ENCODE results near the gene CPM.
"Not testable (repeated sequence)": the region's sequence is repeated elsewhere in the genome, so short reads cannot be mapped to it uniquely, and the experiment has no call there.

The CPM gene

DNA sequence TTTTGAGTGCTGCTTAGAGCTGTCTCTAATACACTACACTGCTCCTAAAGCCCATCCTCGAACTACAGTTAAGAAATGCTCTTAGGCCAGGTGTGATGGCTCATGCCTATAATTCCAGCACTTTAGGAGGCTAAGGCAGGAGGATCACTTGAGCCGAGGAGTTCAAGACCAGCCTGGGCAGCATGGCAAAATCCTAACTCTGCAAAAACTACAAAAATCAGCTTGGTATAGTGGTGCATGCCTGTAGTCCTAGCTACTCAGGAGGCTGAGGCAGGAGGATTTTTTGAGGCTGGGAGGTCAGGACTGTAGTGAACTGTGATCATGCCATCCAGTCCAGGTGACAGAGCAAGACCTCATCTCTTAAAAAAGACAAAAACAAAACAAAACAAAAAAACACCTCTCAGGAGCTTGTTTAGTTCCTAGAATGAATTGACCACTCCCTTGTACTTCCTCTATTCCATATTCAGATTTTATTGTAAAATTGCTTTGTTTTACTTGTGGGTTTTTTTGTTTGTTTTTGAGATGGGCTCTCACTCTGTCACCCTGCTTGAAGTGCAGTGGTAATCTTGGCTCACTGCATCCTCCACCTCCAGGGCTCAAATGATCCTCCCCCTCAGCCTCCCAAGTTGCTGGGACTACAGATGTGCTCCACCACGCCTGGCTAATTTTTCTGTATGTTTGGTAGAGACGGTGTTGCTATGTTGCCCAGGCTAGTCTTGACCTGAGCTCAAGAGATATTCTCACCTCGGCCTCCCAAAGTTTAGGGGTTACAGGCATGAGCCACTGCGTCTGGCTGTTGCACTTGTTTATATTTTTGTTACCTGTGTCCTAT is 111.4 kb downstream of the CPM start:
- TF ChIP-seq ZFX (IDR thresholded peaks at IDR 0.05; ENCODE audit: borderline replicate concordance) (no peak), CTCF (IDR thresholded peaks at IDR 0.05) (no peak)
- H3K27ac ChIP-seq: no peak overlapping the region

GRCh38 chr12:68819481-68819880 is 113.5 kb downstream of the CPM start:
- H3K27ac ChIP-seq: not testable (repeated sequence)

DNA sequence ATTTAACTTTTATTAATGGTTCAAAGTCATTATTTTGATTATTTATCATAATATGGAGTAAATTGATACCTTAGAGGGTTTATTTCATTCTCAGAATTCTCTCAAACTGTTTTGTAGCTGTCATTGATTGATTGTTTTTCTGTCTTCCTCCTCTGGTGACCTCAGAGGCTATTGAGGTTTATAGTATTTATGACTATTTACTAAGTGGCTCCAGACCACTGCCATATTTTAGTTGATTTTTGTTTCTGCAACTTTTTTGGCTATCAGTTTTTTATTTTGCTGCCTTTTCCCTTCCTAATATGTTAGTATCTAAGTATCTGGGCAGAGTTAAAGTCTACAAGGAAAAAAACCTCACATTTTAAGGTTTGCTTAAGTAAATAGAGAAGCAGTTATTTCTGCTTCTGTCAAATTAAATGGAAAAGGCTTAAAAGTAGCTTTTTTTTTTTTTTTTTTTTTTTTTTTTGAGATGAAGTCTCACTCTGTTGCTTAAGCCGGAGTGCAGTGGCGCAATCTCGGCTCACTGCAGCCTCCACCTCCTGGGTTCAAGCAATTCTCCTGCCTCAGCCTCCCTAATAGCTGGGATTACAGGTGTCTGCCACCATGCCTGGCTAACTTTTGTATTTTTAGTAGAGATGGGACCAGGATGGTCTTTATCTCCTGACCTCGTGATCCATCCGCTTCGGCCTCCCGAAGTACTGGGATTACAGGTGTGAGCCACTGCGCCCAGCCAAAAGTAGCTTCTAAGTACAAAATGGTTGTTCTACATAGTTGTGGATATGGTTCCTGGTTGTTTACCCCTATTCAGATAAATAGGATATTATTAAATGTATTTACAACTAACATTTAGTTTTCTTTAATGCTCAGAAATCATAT is 116.8 kb downstream of the CPM start:
- no peak for TF ChIP-seq CTCF (IDR thresholded peaks at IDR 0.05)
- no peak for TF ChIP-seq ZFX (IDR thresholded peaks at IDR 0.05; ENCODE audit: borderline replicate concordance)

DNA sequence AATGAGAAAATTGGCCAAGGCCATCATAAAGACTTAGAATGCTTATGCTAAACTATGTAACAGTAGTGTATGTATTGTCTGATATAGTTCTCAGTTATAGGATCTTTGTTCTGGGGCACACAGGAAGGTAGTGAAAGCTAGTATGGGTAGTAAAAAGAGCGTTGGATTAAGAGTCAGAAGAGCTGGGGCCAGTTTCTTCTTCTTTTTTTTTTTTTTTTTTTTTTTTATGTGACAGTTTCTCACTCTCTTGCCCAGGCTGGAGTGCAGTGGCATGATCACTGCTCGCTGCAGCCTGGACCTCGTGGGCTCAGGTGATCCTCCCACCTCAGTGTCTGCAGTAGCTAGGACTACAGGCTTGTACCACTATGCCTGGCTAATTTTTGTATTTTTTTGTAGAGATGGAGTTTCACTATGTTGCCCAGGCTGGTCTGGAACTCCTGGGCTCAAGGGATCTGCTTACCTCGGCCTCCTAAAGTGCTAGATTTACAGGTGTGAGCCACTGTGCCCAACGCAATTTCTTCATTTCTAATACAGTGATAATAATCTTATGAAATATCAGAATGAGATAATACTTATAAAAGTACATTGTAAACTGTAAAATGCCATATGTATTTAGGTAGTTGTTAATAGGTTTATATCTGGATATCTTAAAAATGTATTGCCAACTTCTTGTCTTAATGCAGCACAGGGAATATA is 117.6 kb downstream of the CPM start:
- H3K27ac ChIP-seq: peak overlapping the region; percentile 17; the same call in 1 of the 2 replicates
- TF ChIP-seq ZFX (IDR thresholded peaks at IDR 0.05; ENCODE audit: borderline replicate concordance): no peak
- TF ChIP-seq CTCF (IDR thresholded peaks at IDR 0.05): no peak

More for the DNA sequence above, 116.8 kb downstream of the CPM start:
- peak overlapping the region; percentile 17; the same call in 1 of the 2 replicates for H3K27ac ChIP-seq

DNA sequence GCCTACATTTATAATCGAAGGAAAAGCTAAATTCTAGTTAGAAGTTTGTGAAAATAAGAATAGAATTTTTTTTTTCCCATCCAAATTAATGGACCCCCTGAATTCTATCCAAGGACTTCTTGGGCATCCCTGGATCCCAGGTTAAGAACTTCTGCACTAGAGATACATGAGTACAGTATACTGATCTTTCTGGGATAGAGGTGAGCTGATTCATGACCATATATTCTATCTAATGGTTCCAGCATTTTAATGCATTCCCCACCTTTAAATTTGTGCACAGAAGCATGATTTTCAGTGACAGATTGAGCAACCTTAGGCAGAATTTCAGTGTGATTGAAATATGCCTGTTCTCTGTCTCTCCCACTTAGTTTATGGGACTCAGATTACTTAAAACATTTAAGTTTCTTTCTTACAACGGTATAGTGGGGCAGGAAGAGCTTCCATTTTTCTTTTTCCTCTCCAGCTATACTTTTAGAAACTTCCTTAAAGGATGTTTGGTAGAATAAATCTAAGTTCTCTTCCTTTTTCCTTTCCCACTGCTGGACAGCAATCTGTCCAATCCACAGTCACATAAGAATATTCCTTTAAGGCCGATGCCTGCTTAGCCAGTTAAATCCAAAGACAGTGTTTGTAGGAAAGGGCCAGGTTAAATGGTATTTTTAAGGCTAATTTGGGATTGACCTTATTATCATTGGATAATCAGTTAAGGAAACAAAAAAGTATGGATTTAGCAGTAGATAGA is 118.3 kb downstream of the CPM start:
- peak overlapping the region; percentile 17; the same call in 1 of the 2 replicates for H3K27ac ChIP-seq
- no peak for TF ChIP-seq CTCF (IDR thresholded peaks at IDR 0.05)
- no peak for TF ChIP-seq ZFX (IDR thresholded peaks at IDR 0.05; ENCODE audit: borderline replicate concordance)

DNA sequence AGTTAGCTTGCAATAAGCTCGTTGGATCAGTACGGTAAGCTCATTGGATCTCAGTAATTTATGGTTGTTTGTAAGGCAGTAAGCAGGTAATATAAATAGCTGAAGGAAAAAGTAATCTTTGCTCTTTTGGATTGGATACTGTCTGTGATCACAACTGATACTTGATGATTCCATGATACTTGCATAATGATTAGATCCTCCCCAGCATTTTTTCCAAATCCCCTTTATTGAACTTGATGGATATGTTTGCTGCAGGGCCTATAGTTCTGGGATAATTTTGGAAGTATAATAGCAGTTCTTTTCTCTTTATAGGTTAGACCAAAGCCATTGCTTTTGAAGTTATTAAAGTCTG is 119.8 kb downstream of the CPM start:
- H3K27ac ChIP-seq: no peak overlapping the region
- TF ChIP-seq CTCF (IDR thresholded peaks at IDR 0.05) (no peak), ZFX (IDR thresholded peaks at IDR 0.05; ENCODE audit: borderline replicate concordance) (no peak)

All from 22Rv1 (cell line).